IPS DF 6.9 (cell line): ENCODE measurements around the gene FHIP2A.

ENCODE experiments used
- DNase-seq: peaks from one replicate; pipeline ENCODE4 v3.0.0-alpha.2; 2013; ENCODE audit warnings: low read depth, low spot score
- H3K27ac ChIP-seq: one replicate; pipeline ENCODE4 v1.5.1; 2013; ENCODE audit warnings: low read length, control low read depth
- H3K27me3 ChIP-seq: 2 replicates; pipeline ENCODE4 v1.6.1; 2013; ENCODE audit warnings: mild to moderate bottlenecking, low read length; ENCODE audit not compliant: control insufficient read depth, insufficient read depth
- H3K36me3 ChIP-seq: 2 replicates; pipeline ENCODE4 v1.6.1; 2013; ENCODE audit warnings: low read length; ENCODE audit not compliant: control insufficient read depth, insufficient read depth
- H3K4me1 ChIP-seq: 2 replicates; pipeline ENCODE4 v1.6.1; 2013; ENCODE audit warnings: low read length; ENCODE audit not compliant: control insufficient read depth, insufficient read depth
- H3K4me3 ChIP-seq: 2 replicates; pipeline ENCODE4 v1.5.1; 2013; ENCODE audit warnings: mild to moderate bottlenecking, low read length
- H3K9me3 ChIP-seq: 2 replicates; pipeline ENCODE4 v1.6.1; 2013; ENCODE audit warnings: low read length, inconsistent platforms; ENCODE audit not compliant: control insufficient read depth, insufficient read depth
- WGBS: extraction: QIAGEN DNeasy Blood & Tissue Kit; methylation state at CpG from one replicate; pipeline ENCODE4 v1.1.7; 2013; ENCODE audit warnings: mixed read lengths, missing lambda C conversion rate; ENCODE audit not compliant: insufficient read length, insufficient coverage; 5-methylcytosine and 5-hydroxymethylcytosine counted together

Gene FHIP2A

DNA sequence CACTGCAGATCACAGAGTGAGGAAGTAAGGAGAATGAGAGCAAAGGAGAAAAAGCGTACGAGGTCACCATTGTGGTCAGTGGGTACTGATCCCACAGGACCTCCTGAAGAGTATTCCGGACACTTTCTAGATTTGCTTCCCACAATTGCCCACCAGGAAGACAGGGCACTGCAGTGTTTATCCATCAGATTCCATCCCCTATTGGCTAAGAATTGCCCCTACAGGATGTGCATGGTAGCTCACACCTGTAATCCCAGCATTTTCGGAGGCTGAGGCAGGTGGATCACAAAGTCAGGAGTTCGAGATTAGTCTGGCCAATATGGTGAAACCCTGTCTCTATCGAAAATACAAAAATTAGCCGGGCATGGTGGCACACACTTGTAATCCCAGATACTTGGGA lies 5.3 kb upstream of the FHIP2A start:
- no peaks in the 10 kb centered on the region for H3K9me3 ChIP-seq
- H3K36me3 ChIP-seq, result no peaks in the 10 kb centered on the region
- no peak overlapping the region for H3K27ac ChIP-seq
- H3K4me3 ChIP-seq, result no peak overlapping the region
- DNase-seq, result no peak
- H3K27me3 ChIP-seq, result no peaks in the 10 kb centered on the region
- H3K4me1 ChIP-seq, result no peaks in the 10 kb centered on the region
- WGBS, result no CpG with 5 or more reads among the region's 7 CpGs

DNA sequence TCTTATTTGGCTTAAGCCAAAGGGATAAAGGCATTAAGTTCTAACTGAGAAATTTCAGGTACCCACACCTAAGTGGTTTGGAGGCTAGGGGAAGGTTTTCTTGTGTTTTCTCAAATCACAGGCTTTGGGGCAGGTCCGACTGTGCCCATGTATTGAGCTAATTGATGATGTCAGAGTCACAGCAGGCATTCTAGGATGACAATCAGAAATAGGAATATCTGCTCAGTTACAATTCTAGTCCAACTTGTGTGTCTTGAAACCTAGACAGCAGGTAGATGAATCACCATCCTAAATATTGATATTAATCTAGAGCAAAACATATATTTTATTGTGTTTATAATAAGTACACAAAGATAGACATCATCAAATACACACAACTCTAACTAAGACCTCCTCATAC lies 2.3 kb upstream of the FHIP2A start:
- H3K36me3 ChIP-seq, result no peaks in the 10 kb centered on the region
- no peaks in the 10 kb centered on the region for H3K9me3 ChIP-seq
- H3K27me3 ChIP-seq, result no peaks in the 10 kb centered on the region
- no peak overlapping the region for H3K4me3 ChIP-seq
- no peak for DNase-seq
- H3K4me1 ChIP-seq, result no peaks in the 10 kb centered on the region
- no peak overlapping the region for H3K27ac ChIP-seq
- WGBS, result no CpG with 5 or more reads among the region's 1 CpG

DNA sequence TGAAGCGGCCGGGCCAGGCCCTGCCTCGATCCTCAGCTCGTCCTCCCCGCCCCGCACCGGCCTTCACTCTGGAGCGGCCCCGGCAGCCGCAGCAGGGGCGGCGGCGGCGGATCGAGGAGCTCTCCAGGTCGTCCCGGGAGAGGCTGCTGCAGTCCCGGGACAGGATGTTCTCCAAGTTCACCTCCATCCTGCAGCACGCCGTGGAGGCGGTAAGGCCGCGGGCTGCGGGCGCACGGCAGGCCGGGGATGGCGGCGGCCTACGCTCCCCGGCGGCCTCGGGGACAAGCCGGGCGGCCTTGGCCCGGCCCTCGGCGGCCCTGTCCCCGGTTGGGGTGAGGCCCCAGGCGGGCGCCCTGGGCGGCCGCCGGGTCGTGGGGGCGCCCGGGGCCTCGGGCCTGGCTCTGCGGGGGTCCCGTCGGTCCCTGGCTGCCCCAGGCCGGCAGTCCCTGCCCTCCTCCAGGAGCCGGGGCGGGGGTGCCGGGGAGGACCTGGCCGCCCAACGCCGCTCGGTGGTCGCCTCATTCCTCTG lies 399 bp downstream of the FHIP2A start:
- Histone ChIP-seq H3K27me3 (no peaks in the 10 kb centered on the region), H3K4me3 (peak overlapping the region; percentile 99), H3K27ac (no peak overlapping the region), H3K36me3 (no peaks in the 10 kb centered on the region), H3K4me1 (no peaks in the 10 kb centered on the region), H3K9me3 (no peaks in the 10 kb centered on the region)
- no peak for DNase-seq
- WGBS, result no CpG with 5 or more reads among the region's 60 CpGs

DNA sequence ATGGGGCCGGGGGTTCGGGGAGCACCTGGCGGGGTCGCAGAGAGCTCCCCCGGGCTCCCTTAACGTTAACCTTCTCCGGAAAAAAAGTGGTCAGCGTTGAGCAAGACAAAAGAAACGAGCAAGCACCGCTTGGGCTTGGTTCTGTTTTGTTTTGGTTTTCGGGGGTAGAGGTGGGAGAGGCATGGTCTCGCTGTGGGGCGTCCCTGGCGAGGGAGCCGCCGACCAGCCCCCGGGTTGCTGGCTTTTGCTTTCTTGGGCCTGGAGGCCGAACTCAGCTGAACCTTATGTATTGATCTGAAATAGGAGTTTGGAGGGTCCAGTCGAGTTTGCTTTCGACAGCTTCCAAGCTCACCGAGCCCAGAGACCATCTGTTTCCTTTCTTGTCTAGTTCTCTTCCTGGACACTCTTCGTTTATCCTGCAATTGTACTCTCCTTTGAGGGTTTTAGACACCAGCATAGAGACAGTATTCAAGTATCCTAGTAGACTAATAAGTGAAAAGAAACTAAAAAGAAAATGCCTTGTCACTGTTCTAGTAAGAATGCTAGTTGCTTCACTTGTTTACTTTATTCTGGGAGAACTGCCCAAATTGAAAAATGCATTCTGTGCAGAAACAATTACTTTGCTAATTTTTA lies 980 bp downstream of the FHIP2A start:
- no peaks in the 10 kb centered on the region for H3K27me3 ChIP-seq
- H3K4me1 ChIP-seq, result no peaks in the 10 kb centered on the region
- no peaks in the 10 kb centered on the region for H3K9me3 ChIP-seq
- no peak for DNase-seq
- H3K4me3 ChIP-seq, result peak overlapping the region; percentile 99
- no peaks in the 10 kb centered on the region for H3K36me3 ChIP-seq
- no CpG with 5 or more reads among the region's 22 CpGs for WGBS
- no peak overlapping the region for H3K27ac ChIP-seq

DNA sequence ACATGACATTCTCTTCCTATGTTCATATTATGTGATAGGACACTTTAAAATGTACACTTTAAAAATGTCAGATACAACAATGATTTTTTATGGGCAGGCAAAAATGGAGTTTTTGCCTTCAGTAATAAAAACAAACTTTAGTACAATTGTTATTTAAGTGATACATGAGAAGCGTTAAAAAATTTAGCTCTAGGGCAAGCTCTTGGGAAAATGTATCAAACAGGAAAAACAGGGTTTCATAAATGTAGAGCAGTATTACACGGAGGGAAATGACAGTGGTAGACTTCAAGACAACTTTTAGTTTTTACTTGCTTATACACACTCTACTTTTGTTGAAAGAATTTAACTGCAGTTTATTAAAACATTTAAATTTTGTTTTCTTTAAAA lies 1.5 kb downstream of the FHIP2A start:
- Histone ChIP-seq H3K9me3 (no peaks in the 10 kb centered on the region), H3K4me1 (no peaks in the 10 kb centered on the region), H3K36me3 (no peaks in the 10 kb centered on the region), H3K27me3 (no peaks in the 10 kb centered on the region), H3K4me3 (no peak overlapping the region), H3K27ac (no peak overlapping the region)
- no CpG with 5 or more reads among the region's 2 CpGs for WGBS
- no peak for DNase-seq

DNA sequence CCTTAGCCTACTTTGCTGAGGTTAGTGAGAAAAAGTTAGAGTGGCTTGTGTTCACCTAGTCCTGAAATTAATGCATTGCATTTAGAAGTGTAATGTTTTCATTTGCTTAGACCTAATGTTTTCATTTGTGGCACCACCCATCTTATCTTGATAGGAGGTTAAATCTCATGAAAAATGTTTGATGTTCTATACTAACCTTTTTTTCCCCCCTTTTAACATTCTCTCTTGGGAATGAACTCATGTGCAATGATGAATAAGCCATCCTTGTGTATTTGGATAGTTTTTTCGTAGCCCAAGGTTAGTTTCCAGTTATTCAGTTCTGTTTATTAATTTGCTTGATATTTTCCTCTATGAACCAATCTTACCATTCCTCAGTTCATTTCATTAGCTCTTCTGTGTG lies 2.8 kb downstream of the FHIP2A start:
- Histone ChIP-seq H3K4me1 (no peaks in the 10 kb centered on the region), H3K27me3 (no peaks in the 10 kb centered on the region), H3K36me3 (no peaks in the 10 kb centered on the region), H3K9me3 (no peaks in the 10 kb centered on the region), H3K27ac (no peak overlapping the region), H3K4me3 (no peak overlapping the region)
- no CpG with 5 or more reads among the region's 1 CpG for WGBS
- no peak for DNase-seq

DNA sequence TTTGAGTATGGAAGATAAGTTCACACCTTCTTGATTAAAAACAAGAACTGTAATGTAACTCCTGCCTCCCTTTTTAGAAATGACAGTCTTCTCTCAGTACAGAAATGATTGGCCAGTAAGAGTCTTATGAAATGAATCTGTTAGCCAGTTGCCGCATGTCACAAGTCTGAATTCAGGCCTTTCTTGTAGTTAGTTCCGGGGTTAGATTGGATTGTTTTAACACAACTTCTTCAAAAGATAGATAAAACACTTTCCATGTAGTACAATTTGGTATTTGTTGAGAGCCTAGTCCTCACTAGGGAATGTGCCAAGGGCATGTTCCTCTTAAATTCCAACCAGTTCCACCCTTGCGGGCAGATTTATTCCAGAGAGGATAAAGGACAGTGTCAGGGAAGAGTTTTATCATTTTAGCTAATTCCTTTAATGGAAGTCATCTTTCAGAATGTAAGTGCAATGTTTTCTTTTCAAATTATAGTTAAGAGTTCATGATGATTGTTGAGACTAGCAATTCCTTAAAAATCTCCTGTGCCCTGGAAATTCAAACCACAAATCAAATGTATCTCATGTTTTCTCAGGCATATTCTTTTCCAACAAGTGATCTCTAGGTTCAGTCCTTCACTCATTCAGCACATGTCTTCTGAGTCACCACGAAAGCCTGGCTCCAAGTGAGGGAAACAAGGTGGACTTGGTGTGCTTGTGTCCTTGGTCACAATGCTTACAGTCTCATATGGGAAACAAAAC lies 4.1 kb downstream of the FHIP2A start:
- H3K36me3 ChIP-seq, result no peaks in the 10 kb centered on the region
- no peaks in the 10 kb centered on the region for H3K4me1 ChIP-seq
- DNase-seq, result no peak
- H3K9me3 ChIP-seq, result no peaks in the 10 kb centered on the region
- H3K27me3 ChIP-seq, result no peaks in the 10 kb centered on the region
- no peak overlapping the region for H3K4me3 ChIP-seq
- no peak overlapping the region for H3K27ac ChIP-seq
- WGBS, result no CpG with 5 or more reads among the region's 4 CpGs

DNA sequence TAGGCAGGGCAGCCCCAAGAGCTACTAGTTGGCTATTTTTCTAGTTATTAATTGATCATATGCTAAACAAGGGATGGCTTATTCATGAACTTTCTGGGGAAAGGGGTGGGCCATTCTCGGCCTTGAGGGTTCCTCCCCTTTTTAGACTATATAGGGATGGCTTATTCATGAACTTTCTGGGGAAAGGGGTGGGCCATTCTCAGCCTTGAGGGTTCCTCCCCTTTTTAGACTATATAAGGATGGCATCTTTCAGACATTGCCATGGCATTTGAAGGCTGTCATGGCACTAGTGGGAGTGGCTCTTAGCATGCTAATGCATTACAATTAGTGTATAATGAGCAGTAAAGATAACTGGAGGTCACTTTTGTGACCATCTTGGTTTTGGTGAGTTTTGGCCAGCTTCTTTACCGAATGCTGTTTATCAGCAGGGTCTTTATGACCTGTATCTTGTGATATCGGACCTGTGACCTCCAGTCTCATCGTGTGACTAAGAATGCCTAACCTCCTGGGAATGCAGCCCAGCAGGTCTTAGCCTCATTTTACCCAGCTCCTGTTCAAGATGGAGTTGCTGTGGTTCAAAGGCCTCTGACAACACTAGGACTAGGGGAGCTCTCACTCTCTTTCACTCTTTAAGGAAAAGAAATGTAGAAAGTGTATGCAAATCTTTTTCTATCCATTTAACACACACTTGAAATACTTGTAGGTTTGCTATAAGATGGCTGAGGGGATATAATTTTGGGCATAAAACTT lies 7.8 kb downstream of the FHIP2A start:
- no peak overlapping the region for H3K27ac ChIP-seq
- no peak overlapping the region for H3K4me3 ChIP-seq
- no CpG with 5 or more reads among the region's 4 CpGs for WGBS
- no peaks in the 10 kb centered on the region for H3K36me3 ChIP-seq
- no peak for DNase-seq
- no peaks in the 10 kb centered on the region for H3K4me1 ChIP-seq
- H3K27me3 ChIP-seq, result no peaks in the 10 kb centered on the region
- H3K9me3 ChIP-seq, result no peaks in the 10 kb centered on the region

DNA sequence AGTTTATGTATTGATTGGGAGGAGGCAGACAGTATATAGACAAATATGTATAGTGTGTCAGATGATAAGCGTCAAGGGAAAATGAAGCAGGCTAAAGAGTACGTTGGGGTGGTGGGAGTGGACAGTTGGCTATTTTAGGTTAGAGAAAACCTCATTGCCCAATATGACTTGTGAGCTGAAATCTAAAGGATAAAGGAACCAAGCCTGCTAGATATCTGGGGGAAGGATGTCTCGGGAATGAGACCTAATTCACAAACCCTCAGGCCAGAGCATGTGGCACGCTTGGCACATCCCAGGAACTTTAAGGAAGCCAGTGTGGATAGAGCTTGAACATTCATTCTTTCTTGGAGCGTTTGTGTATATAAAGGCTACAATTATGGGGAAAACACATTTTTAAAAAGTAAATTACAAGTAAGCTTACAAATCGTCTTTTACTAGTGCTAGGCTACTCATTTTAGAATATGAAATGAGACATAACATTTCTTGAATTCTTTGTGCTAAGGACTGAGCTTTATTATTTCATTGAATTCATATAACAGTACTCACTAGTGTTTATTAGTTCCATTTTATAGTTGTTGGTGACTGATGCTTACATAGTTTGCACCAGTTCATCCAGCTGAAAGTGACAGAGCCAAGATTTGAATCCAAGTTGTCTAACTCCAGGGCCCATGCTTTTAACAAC lies 9.7 kb downstream of the FHIP2A start:
- WGBS, result no CpG with 5 or more reads among the region's 6 CpGs
- no peaks in the 10 kb centered on the region for H3K36me3 ChIP-seq
- no peak overlapping the region for H3K4me3 ChIP-seq
- H3K27me3 ChIP-seq, result no peaks in the 10 kb centered on the region
- H3K4me1 ChIP-seq, result no peaks in the 10 kb centered on the region
- no peak overlapping the region for H3K27ac ChIP-seq
- no peaks in the 10 kb centered on the region for H3K9me3 ChIP-seq
- DNase-seq, result no peak

DNA sequence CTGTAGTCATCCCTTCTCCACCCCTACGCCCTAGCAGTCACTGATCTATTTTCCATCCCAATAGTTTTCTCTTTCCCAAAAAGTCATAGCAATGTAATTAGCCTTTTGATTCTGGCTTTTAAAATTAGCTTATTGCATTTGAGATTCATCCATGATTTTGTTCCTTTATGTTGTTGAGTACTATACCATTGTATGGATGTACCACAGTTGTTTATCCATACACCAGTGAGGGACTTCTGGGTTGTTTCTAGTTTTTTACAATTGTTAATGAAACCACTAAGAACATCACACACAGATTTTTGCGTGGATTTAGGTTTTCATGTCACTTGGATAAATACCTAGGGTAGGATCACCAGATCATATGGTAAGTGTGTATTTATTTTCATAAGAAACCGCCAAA lies 16.1 kb downstream of the FHIP2A start:
- Histone ChIP-seq H3K9me3 (no peaks in the 10 kb centered on the region), H3K36me3 (no peaks in the 10 kb centered on the region), H3K4me1 (no peaks in the 10 kb centered on the region), H3K4me3 (no peak overlapping the region), H3K27me3 (no peaks in the 10 kb centered on the region), H3K27ac (no peak overlapping the region)
- DNase-seq, result no peak
- no CpG with 5 or more reads among the region's 3 CpGs for WGBS
